ENCODE results near the gene KCNS1. TPM values are rescaled to one million over a fixed set of nuclear protein-coding genes. Genes with fewer than 3 reads are reported as not detected.

KCNS1 gene
- total RNA-seq, 1 experiment from 2014 or later = not detected

DNA sequence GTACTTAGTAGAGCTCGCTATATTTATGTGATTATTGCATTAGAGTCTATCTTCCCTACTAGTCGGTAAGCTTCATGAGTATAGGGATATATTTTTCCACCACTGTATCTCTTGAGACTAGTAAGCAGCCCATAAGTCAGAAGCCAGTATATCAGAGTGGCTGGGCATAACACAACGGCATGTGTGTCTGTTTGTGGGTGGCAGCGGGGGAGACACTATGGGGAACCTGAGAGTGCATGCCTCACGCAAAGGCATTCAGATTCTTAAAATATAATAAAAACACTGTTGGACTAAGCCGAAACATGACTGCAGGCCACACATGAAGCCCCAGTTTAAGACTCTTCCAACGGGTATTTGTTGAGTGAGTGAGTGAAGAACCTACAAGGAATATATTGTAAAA, 8.0 kb downstream of the KCNS1 start:
- Histone ChIP-seq H2AFZ (ENCODE audit: low read depth, low read length, poor library complexity, severe bottlenecking) (no peak overlapping the region), H3K4me2 (ENCODE audit: low read length) (no peak overlapping the region), H4K20me1 (ENCODE audit: insufficient read depth) (no peaks in the 10 kb centered on the region), H3K36me3 (ENCODE audit: control insufficient read depth in 1 of 2, insufficient read depth in 2 of 2, low read length in 2 of 2) (no peaks in the 10 kb centered on the region), H3K27ac (ENCODE audit: low read depth, low read length) (no peak overlapping the region), H3K9ac (ENCODE audit: low read length) (no peak overlapping the region), H3K4me3 (replicated peaks in 1 of 2; ENCODE audit: low read depth in 1 of 2, low read length in 2 of 2) (no peak overlapping the region), H3K4me1 (ENCODE audit: control insufficient read depth in 1 of 2, insufficient read depth in 2 of 2, low read length in 2 of 2) (no peaks in the 10 kb centered on the region), H3K79me2 (ENCODE audit: insufficient read depth, low read length) (no peaks in the 10 kb centered on the region), H3K27me3 (ENCODE audit: insufficient read depth, low read length) (no peaks in the 10 kb centered on the region), H3K9me2 (ENCODE audit: insufficient read depth) (no peaks in the 10 kb centered on the region), H3K9me3 (ENCODE audit: control insufficient read depth in 1 of 2, insufficient read depth in 1 of 2, low read depth in 1 of 2, low read length in 2 of 2) (no peaks in the 10 kb centered on the region)
- CTCF ChIA-PET = interaction anchor here (7.6 kb wide), 1 partner anchor 50 kb away, joined by 92 read pairs; no protein-coding TSS in a partner anchor
- RAD21 ChIA-PET (ENCODE audit: low non-redundant PET in 1 of 2, low total read pairs in 2 of 2, uncharacterized antibody in 2 of 2, unreplicated experiment in 2 of 2) = no interaction called here
- POLR2A ChIA-PET = no interaction called here
- TF ChIP-seq SRF (IDR thresholded peaks at IDR 0.05; ENCODE audit: low read depth) = no peak
- TF ChIP-seq EGR1 (IDR thresholded peaks at IDR 0.05; ENCODE audit: low read depth) = no peak
- ATAC-seq (no peak), DNase-seq (ENCODE audit: low read depth, low spot score) (no peak)
- intact Hi-C loops (cut with micrococcal nuclease) = no loop called here
- no TSS peak for BruUV-seq (replicated peaks)

DNA sequence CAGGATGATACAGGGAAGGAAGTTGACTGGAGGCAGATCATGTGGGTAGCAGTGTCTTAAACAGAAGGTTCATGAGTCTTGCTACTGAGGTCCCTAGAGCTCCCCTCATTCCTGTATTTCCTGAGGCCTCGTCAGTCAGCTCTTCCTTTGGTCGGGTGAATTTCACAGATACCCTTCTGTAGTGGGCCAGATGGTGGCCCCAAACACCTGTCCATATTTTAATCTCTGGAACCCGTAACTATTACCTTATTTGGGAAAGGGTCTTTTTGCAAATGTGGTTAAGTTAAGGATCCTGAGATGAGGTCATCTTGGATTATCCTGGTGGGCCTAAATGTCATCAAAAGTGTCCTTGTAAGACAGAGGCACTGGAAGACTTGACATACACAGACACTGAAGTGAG, 9.6 kb downstream of the KCNS1 start:
- ChIA-PET POLR2A (no interaction called here), RAD21 (ENCODE audit: low non-redundant PET in 1 of 2, low total read pairs in 2 of 2, uncharacterized antibody in 2 of 2, unreplicated experiment in 2 of 2) (no interaction called here), CTCF (no interaction called here)
- no TSS peak for BruUV-seq (replicated peaks)
- Histone ChIP-seq H3K27me3 (ENCODE audit: insufficient read depth, low read length) (no peaks in the 10 kb centered on the region), H3K4me3 (replicated peaks in 1 of 2; ENCODE audit: low read depth in 1 of 2, low read length in 2 of 2) (no peak overlapping the region), H3K4me2 (ENCODE audit: low read length) (no peak overlapping the region), H2AFZ (ENCODE audit: low read depth, low read length, poor library complexity, severe bottlenecking) (no peak overlapping the region), H4K20me1 (ENCODE audit: insufficient read depth) (no peaks in the 10 kb centered on the region), H3K36me3 (ENCODE audit: control insufficient read depth in 1 of 2, insufficient read depth in 2 of 2, low read length in 2 of 2) (no peaks in the 10 kb centered on the region), H3K9me3 (ENCODE audit: control insufficient read depth in 1 of 2, insufficient read depth in 1 of 2, low read depth in 1 of 2, low read length in 2 of 2) (no peaks in the 10 kb centered on the region), H3K9me2 (ENCODE audit: insufficient read depth) (no peaks in the 10 kb centered on the region), H3K4me1 (ENCODE audit: control insufficient read depth in 1 of 2, insufficient read depth in 2 of 2, low read length in 2 of 2) (no peaks in the 10 kb centered on the region), H3K9ac (ENCODE audit: low read length) (no peak overlapping the region), H3K79me2 (ENCODE audit: insufficient read depth, low read length) (no peaks in the 10 kb centered on the region), H3K27ac (ENCODE audit: low read depth, low read length) (no peak overlapping the region)
- DNase-seq (ENCODE audit: low read depth, low spot score) (no peak), ATAC-seq (no peak)
- TF ChIP-seq MAX (IDR thresholded peaks at IDR 0.05) (no peak), ZFX (IDR thresholded peaks at IDR 0.05) (no peak), SIN3A (IDR thresholded peaks at IDR 0.05; ENCODE audit: low read depth) (no peak), CBX3 (IDR thresholded peaks at IDR 0.05; ENCODE audit: low read depth) (no peak), RAD21 (IDR thresholded peaks at IDR 0.05; ENCODE audit: low read depth) (no peak), SP1 (IDR thresholded peaks at IDR 0.05; ENCODE audit: low read depth) (no peak), TCF7L2 (IDR thresholded peaks at IDR 0.05; ENCODE audit: borderline replicate concordance, extremely low read depth, insufficient read depth, insufficient read length) (no peak), SRF (IDR thresholded peaks at IDR 0.05; ENCODE audit: low read depth) (no peak), ELF1 (IDR thresholded peaks at IDR 0.05; ENCODE audit: borderline replicate concordance, low read depth) (no peak)
- TF ChIP-seq, protein P1, sequence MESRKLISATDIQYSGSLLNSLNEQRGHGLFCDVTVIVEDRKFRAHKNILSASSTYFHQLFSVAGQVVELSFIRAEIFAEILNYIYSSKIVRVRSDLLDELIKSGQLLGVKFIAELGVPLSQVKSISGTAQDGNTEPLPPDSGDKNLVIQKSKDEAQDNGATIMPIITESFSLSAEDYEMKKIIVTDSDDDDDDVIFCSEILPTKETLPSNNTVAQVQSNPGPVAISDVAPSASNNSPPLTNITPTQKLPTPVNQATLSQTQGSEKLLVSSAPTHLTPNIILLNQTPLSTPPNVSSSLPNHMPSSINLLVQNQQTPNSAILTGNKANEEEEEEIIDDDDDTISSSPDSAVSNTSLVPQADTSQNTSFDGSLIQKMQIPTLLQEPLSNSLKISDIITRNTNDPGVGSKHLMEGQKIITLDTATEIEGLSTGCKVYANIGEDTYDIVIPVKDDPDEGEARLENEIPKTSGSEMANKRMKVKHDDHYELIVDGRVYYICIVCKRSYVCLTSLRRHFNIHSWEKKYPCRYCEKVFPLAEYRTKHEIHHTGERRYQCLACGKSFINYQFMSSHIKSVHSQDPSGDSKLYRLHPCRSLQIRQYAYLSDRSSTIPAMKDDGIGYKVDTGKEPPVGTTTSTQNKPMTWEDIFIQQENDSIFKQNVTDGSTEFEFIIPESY (IDR thresholded peaks at IDR 0.05; ENCODE audit: extremely low read depth, insufficient replicate concordance, low read length) = no peak
- intact Hi-C loops (cut with micrococcal nuclease) = no loop called here

Measured in HCT116 (cell line).